Subcutaneous preadipocyte (primary cell): ENCODE data around the gene FBXL20. TPM values are rescaled to one million over a fixed set of nuclear protein-coding genes. Genes with fewer than 3 reads are reported as not detected.

Source experiments
- total RNA-seq: library from RNA; depleted of rRNA; stranded (reverse); fragments of >200 nt; gene quantifications from 2 replicates; pipeline ENCODE4 v1.2.3, GENCODE V29; 2012

Gene FBXL20, protein sequence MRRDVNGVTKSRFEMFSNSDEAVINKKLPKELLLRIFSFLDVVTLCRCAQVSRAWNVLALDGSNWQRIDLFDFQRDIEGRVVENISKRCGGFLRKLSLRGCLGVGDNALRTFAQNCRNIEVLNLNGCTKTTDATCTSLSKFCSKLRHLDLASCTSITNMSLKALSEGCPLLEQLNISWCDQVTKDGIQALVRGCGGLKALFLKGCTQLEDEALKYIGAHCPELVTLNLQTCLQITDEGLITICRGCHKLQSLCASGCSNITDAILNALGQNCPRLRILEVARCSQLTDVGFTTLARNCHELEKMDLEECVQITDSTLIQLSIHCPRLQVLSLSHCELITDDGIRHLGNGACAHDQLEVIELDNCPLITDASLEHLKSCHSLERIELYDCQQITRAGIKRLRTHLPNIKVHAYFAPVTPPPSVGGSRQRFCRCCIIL
- 8.5 and 10.4 TPM in 2 replicates for total RNA-seq

GRCh38 chr17:39401412-39402243 is at the start of gene FBXL20:
FBXL20 (minus strand) TSS chr17:39401626; CDS start chr17:39401402, 224 bp downstream.

DNA sequence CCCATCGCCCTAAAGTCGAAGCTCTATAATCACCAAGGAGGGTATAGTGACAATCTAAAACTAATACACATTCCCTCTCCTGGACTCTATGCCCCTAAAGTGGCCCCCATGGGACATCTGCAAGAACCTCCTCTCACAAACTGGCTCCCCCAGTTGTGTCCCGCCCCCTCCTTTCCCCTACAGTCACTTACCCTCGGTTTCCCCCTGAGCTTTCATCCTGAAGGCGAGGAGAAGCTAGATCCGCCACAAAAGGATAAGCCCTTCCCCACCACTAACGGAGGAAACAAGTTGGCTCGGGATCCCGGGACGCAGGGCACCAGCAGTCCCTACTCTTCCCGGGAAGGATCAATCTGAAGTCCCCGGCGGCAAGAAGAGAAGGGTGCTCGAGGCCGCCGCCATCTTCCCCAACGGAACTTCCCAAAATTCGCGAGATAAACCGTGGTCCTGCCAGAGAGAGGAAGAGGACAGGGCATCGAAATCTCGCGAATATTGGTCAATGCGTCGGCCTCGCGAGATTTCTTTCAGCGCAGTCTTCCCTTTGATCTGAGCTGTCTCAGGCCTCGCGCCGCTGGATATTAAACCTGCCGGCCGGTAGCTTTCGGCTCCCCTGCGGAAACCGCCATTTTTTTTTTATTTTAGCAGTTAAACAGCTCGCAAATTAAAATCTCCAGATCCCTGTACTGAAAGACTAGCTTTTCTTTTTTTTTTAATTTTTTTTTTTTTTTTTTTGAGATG is 49.6 kb upstream of the FBXL20 start, which contains the start of gene MED1:
TSS of gene MED1 (minus strand) at position 417 of the 735 bp plus-strand sequence. CDS start at position 216, 201 bp downstream.

GRCh38 chr17:39225308-39225958 is 176.0 kb downstream of the FBXL20 start, which contains the start of gene STAC2:
STAC2 (minus strand) TSS chr17:39225945; CDS start chr17:39225502, 443 bp downstream.

Other genes starting within 250 kb of the FBXL20 start
- under 0.01 and 0.73 TPM in 2 replicates for gene PLXDC1, start 250.0 kb downstream of the FBXL20 start, total RNA-seq
- not detected in 2 replicates for gene ARL5C, start 235.5 kb downstream of the FBXL20 start, total RNA-seq
- 8.8 and 9.0 TPM in 2 replicates for gene CACNB1, start 204.0 kb downstream of the FBXL20 start, total RNA-seq
- gene RPL19, start 201.3 kb downstream of the FBXL20 start, total RNA-seq, result 1,190 and 2,228 TPM in 2 replicates
- gene STAC2, start 175.7 kb downstream of the FBXL20 start, total RNA-seq, result under 0.01 and 0.20 TPM in 2 replicates
- gene MED1, start 49.6 kb upstream of the FBXL20 start, total RNA-seq, result 18.7 and 30.3 TPM in 2 replicates
- gene CDK12, start 59.9 kb upstream of the FBXL20 start, total RNA-seq, result 29.8 and 46.3 TPM in 2 replicates
- gene NEUROD2, start 206.3 kb upstream of the FBXL20 start, total RNA-seq, result not detected in 2 replicates
- 0.37 TPM in 1 of 2 replicates, not detected in the other for gene PPP1R1B, start 225.3 kb upstream of the FBXL20 start, total RNA-seq
- 28.2 and 32.0 TPM in 2 replicates for gene STARD3, start 235.5 kb upstream of the FBXL20 start, total RNA-seq